Left ventricle myocardium inferior (tissue), 1 donor: ENCODE measurements around the gene TTLL12. TPM values are rescaled to one million over a fixed set of nuclear protein-coding genes. Genes with fewer than 3 reads are reported as not detected.
A peak's percentile ranks its signal among the peaks of the same experiment; 100 is the strongest.

ENCODE experiments used
- DNase-seq: peaks from one replicate; pipeline ENCODE4 v3.0.0-alpha.2; 2020
- H3K27ac ChIP-seq: fragments of 200-600 bp; replicated peaks from 2 replicates; pipeline ENCODE4 v1.8.0; 2021
- H3K27me3 ChIP-seq: fragments of 200-600 bp; 2 replicates; pipeline ENCODE4 v1.8.0; 2021; ENCODE audit warnings: low read depth
- H3K36me3 ChIP-seq: fragments of 200-600 bp; 2 replicates; pipeline ENCODE4 v1.8.0; 2021
- H3K4me1 ChIP-seq: fragments of 200-600 bp; 2 replicates; pipeline ENCODE4 v1.8.0; 2021
- H3K4me3 ChIP-seq: fragments of 200-600 bp; 2 replicates; pipeline ENCODE4 v1.8.0; 2021; ENCODE audit warnings: mild to moderate bottlenecking, moderate library complexity
- H3K9me3 ChIP-seq: fragments of 200-600 bp; replicated peaks from 2 replicates; pipeline ENCODE4 v1.8.0; 2021
- intact Hi-C: fragments of 100-400 bp; cut with micrococcal nuclease; formaldehyde crosslinking; loops from one replicate; pipeline ENCODE4 v1.11.0; 2022
- total RNA-seq: library from RNA; stranded (reverse); fragmentation: NEBNext Ultra II Directional; extraction: Animal tissue kit (Norgen Biotek cat#: 25700); gene quantifications from one replicate; pipeline ENCODE4 v1.2.1, GENCODE V29; 2021
- TF ChIP-seq, protein P1 (sequence below): fragments of 200-600 bp; IDR thresholded peaks from 2 replicates; pipeline ENCODE4 v1.8.0; 2021; ENCODE audit warnings: antibody characterized with exemption, mild to moderate bottlenecking, borderline replicate concordance
- donor health status: DM: no; HTN: yes; CAD: no; lungs with severe emphysema.

Gene TTLL12
- total RNA-seq, 1 donor from 2014 or later: 12.6 TPM

DNA sequence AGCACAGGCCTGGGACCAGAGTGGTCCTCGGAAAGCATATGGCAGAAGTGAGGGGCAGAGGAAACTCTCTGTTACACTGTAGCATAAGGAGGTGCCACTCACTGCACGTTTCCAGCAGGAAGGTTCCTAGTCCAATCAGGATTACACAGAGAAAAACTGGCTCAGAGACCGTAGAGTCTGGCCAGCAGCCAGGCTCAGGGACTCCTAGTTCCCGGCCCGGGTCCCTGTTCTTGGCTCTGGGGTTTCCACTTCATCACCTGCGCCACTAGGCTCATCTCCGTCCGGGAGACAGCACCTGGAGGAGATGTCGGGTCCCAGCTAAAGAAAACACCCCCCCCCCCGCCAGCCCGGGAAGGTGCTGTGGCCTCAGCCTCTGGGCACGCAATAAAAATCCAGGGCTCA lies 1.1 kb downstream of the TTLL12 start:
- DNase-seq: peak; percentile 67
- H3K27ac ChIP-seq: peak overlapping the region; percentile 95
- peak overlapping the region; percentile 81 for H3K4me3 ChIP-seq
- H3K36me3 ChIP-seq: peaks cover 3% of the 10 kb centered on the region
- no peaks in the 10 kb centered on the region for H3K27me3 ChIP-seq
- no peaks in the 10 kb centered on the region for H3K9me3 ChIP-seq
- peaks cover 27% of the 10 kb centered on the region for H3K4me1 ChIP-seq
- intact Hi-C loops: no loop called here
- TF ChIP-seq, protein P1, sequence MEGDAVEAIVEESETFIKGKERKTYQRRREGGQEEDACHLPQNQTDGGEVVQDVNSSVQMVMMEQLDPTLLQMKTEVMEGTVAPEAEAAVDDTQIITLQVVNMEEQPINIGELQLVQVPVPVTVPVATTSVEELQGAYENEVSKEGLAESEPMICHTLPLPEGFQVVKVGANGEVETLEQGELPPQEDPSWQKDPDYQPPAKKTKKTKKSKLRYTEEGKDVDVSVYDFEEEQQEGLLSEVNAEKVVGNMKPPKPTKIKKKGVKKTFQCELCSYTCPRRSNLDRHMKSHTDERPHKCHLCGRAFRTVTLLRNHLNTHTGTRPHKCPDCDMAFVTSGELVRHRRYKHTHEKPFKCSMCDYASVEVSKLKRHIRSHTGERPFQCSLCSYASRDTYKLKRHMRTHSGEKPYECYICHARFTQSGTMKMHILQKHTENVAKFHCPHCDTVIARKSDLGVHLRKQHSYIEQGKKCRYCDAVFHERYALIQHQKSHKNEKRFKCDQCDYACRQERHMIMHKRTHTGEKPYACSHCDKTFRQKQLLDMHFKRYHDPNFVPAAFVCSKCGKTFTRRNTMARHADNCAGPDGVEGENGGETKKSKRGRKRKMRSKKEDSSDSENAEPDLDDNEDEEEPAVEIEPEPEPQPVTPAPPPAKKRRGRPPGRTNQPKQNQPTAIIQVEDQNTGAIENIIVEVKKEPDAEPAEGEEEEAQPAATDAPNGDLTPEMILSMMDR: no peak

- peaks cover 12% of the 10 kb centered on the region for H3K36me3 ChIP-seq
- peaks cover 27% of the 10 kb centered on the region for H3K4me1 ChIP-seq
- no peak overlapping the region for H3K27ac ChIP-seq
- H3K4me3 ChIP-seq: no peak overlapping the region
- TF ChIP-seq, protein P1: no peak
- DNase-seq: no peak
- H3K27me3 ChIP-seq: no peaks in the 10 kb centered on the region
- intact Hi-C loops: no loop called here
- H3K9me3 ChIP-seq: no peaks in the 10 kb centered on the region
These were observed 3.2 kb downstream of the TTLL12 start for GRCh38 chr22:43183496-43184277.

DNA sequence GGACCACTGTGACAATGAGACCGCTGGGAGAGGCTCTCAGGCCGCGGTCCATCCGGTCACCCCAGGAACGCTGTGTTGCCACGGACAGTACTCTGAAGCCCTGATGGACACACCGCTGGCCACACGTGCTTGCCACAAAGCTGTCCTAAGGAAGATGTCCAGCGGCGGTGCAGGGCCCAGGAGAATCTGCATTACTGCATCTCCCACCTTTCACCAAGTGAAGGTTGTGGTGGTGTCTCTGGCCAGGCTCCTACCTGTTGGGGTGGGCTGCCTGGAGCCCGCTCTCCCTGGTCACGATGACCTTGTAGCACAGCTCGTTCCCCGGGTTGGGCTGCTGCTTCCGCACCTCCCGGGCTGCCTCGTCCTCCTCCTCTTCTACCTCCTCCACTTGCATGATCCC lies 4.2 kb downstream of the TTLL12 start:
- DNase-seq: no peak
- H3K4me1 ChIP-seq: peaks cover 22% of the 10 kb centered on the region
- peaks cover 12% of the 10 kb centered on the region for H3K36me3 ChIP-seq
- no peak overlapping the region for H3K4me3 ChIP-seq
- intact Hi-C loops: no loop called here
- TF ChIP-seq, protein P1: no peak
- no peaks in the 10 kb centered on the region for H3K9me3 ChIP-seq
- no peaks in the 10 kb centered on the region for H3K27me3 ChIP-seq
- no peak overlapping the region for H3K27ac ChIP-seq

DNA sequence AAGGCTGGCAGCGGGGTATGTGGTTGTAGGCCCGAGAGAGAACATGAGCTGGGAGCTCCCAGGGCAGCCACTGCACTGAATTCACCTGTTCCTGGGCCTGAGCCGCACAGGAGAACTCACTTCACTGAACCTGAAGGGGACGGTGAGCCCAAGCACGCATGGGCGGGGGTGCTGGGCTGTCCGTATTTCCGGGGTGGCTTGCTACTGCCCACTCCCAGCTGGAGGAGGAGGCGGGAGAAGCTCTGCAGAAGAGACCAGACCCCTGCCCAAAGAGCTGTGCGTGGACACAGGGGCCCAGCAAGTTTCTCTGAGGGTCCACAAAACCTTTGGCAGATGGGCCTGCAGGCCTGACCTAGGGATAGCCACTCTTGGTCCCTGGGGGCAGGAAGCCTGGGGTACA lies 4.8 kb downstream of the TTLL12 start:
- DNase-seq: no peak
- Histone ChIP-seq H3K4me3 (no peak overlapping the region), H3K27ac (no peak overlapping the region), H3K9me3 (no peaks in the 10 kb centered on the region), H3K36me3 (peaks cover 12% of the 10 kb centered on the region), H3K4me1 (peaks cover 21% of the 10 kb centered on the region), H3K27me3 (no peaks in the 10 kb centered on the region)
- intact Hi-C loops: no loop called here
- TF ChIP-seq, protein P1: no peak

GRCh38 chr22:43181321-43182076 lies 5.4 kb downstream of the TTLL12 start:
- TF ChIP-seq, protein P1: no peak
- no peak for DNase-seq
- intact Hi-C loops: no loop called here

More at GRCh38 chr22:43181321-43182076, 5.4 kb downstream of the TTLL12 start:
- H3K9me3 ChIP-seq: no peaks in the 10 kb centered on the region
- H3K27ac ChIP-seq: no peak overlapping the region
- no peak overlapping the region for H3K4me3 ChIP-seq
- peaks cover 18% of the 10 kb centered on the region for H3K4me1 ChIP-seq
- no peaks in the 10 kb centered on the region for H3K27me3 ChIP-seq
- H3K36me3 ChIP-seq: peaks cover 12% of the 10 kb centered on the region
